ENCODE measurements around the gene IFITM1.
"Not testable (repeated sequence)": the region's sequence is repeated elsewhere in the genome, so short reads cannot be mapped to it uniquely, and the experiment has no call there.

DNA sequence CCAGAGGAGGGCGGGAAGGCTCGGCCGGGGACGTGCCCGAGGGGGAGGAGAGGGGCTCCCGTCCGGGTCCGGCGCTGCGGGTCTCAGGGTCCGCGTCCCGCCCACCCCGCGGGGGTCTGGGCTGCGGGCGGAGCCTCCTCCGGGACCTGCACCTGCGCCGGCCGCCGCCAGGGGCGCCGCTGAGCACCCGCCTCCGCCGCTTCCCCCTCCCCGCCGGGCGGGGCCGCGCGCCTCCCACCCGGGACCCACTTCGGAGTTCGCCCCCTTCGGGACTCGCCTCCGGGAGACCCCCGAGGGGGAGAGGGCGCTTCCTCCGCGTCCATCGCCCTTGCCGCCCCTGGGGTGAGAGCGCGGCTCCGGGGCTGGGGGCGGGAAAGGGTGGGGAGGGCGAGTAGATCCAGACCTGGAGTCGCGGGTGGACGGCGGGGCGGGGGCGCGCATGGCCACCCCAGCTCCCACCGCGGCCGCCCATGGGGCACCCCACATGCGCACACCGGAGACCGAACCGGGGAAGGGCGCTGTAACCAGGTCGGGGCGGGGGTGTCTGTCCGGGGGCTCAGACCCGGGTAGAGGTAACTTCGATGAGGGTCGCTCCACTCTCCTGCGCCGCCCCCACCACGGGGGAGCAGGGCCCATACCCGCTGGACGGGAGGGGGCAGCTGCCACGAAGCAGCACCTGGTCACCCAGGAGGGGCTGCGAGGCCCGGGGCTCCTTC, 4.7 kb downstream of the IFITM1 start:
- TF ChIP-seq, protein P1, sequence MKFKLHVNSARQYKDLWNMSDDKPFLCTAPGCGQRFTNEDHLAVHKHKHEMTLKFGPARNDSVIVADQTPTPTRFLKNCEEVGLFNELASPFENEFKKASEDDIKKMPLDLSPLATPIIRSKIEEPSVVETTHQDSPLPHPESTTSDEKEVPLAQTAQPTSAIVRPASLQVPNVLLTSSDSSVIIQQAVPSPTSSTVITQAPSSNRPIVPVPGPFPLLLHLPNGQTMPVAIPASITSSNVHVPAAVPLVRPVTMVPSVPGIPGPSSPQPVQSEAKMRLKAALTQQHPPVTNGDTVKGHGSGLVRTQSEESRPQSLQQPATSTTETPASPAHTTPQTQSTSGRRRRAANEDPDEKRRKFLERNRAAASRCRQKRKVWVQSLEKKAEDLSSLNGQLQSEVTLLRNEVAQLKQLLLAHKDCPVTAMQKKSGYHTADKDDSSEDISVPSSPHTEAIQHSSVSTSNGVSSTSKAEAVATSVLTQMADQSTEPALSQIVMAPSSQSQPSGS (CRISPR knock-in tag; IDR thresholded peaks at IDR 0.05; ENCODE audit: borderline replicate concordance, low read depth): not testable (repeated sequence)
- TF ChIP-seq, protein P2, sequence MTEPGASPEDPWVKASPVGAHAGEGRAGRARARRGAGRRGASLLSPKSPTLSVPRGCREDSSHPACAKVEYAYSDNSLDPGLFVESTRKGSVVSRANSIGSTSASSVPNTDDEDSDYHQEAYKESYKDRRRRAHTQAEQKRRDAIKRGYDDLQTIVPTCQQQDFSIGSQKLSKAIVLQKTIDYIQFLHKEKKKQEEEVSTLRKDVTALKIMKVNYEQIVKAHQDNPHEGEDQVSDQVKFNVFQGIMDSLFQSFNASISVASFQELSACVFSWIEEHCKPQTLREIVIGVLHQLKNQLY (CRISPR knock-in tag; IDR thresholded peaks at IDR 0.05): not testable (repeated sequence)
- TF ChIP-seq HMGA2, ZNF423, FOXK1, ZNF232, TP53 (CRISPR knock-in tag; IDR thresholded peaks at IDR 0.05): not testable (repeated sequence)
- TF ChIP-seq, protein P3, sequence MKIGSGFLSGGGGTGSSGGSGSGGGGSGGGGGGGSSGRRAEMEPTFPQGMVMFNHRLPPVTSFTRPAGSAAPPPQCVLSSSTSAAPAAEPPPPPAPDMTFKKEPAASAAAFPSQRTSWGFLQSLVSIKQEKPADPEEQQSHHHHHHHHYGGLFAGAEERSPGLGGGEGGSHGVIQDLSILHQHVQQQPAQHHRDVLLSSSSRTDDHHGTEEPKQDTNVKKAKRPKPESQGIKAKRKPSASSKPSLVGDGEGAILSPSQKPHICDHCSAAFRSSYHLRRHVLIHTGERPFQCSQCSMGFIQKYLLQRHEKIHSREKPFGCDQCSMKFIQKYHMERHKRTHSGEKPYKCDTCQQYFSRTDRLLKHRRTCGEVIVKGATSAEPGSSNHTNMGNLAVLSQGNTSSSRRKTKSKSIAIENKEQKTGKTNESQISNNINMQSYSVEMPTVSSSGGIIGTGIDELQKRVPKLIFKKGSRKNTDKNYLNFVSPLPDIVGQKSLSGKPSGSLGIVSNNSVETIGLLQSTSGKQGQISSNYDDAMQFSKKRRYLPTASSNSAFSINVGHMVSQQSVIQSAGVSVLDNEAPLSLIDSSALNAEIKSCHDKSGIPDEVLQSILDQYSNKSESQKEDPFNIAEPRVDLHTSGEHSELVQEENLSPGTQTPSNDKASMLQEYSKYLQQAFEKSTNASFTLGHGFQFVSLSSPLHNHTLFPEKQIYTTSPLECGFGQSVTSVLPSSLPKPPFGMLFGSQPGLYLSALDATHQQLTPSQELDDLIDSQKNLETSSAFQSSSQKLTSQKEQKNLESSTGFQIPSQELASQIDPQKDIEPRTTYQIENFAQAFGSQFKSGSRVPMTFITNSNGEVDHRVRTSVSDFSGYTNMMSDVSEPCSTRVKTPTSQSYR (CRISPR knock-in tag; IDR thresholded peaks at IDR 0.05): not testable (repeated sequence)
- TF ChIP-seq, protein P4, sequence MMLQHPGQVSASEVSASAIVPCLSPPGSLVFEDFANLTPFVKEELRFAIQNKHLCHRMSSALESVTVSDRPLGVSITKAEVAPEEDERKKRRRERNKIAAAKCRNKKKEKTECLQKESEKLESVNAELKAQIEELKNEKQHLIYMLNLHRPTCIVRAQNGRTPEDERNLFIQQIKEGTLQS (CRISPR knock-in tag; conservative IDR thresholded peaks at IDR 0.05): not testable (repeated sequence)
- TF ChIP-seq, protein P5, sequence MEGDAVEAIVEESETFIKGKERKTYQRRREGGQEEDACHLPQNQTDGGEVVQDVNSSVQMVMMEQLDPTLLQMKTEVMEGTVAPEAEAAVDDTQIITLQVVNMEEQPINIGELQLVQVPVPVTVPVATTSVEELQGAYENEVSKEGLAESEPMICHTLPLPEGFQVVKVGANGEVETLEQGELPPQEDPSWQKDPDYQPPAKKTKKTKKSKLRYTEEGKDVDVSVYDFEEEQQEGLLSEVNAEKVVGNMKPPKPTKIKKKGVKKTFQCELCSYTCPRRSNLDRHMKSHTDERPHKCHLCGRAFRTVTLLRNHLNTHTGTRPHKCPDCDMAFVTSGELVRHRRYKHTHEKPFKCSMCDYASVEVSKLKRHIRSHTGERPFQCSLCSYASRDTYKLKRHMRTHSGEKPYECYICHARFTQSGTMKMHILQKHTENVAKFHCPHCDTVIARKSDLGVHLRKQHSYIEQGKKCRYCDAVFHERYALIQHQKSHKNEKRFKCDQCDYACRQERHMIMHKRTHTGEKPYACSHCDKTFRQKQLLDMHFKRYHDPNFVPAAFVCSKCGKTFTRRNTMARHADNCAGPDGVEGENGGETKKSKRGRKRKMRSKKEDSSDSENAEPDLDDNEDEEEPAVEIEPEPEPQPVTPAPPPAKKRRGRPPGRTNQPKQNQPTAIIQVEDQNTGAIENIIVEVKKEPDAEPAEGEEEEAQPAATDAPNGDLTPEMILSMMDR (IDR thresholded peaks at IDR 0.05): not testable (repeated sequence)
- TF ChIP-seq, protein P6, sequence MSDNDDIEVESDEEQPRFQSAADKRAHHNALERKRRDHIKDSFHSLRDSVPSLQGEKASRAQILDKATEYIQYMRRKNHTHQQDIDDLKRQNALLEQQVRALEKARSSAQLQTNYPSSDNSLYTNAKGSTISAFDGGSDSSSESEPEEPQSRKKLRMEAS (CRISPR knock-in tag; IDR thresholded peaks at IDR 0.05): not testable (repeated sequence)
- TF ChIP-seq, protein P7, sequence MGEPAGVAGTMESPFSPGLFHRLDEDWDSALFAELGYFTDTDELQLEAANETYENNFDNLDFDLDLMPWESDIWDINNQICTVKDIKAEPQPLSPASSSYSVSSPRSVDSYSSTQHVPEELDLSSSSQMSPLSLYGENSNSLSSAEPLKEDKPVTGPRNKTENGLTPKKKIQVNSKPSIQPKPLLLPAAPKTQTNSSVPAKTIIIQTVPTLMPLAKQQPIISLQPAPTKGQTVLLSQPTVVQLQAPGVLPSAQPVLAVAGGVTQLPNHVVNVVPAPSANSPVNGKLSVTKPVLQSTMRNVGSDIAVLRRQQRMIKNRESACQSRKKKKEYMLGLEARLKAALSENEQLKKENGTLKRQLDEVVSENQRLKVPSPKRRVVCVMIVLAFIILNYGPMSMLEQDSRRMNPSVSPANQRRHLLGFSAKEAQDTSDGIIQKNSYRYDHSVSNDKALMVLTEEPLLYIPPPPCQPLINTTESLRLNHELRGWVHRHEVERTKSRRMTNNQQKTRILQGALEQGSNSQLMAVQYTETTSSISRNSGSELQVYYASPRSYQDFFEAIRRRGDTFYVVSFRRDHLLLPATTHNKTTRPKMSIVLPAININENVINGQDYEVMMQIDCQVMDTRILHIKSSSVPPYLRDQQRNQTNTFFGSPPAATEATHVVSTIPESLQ (CRISPR knock-in tag; IDR thresholded peaks at IDR 0.05): not testable (repeated sequence)
